ENCODE results near the gene BCL10.

Gene BCL10

GRCh38 chr1:85219853-85220610 is 56.4 kb downstream of the BCL10 start:
- no peak for DNase-seq

- DNase-seq: no peak
These were observed 59.7 kb downstream of the BCL10 start for GRCh38 chr1:85216697-85217096.
